Posterior cingulate gyrus (tissue), 11 donors: ENCODE measurements around the gene RIMBP2.
"Not testable (repeated sequence)": the region's sequence is repeated elsewhere in the genome, so short reads cannot be mapped to it uniquely, and the experiment has no call there.

ENCODE experiments used
- DNase-seq, 10 donors: peaks; one replicate each; pipeline versions ENCODE4 v3.0.0 to v3.0.0-alpha.2; 2020 to 2021; ENCODE audit warnings: mixed read lengths in 3 of 10
- intact Hi-C: fragments of 100-400 bp; cut with DNase I; formaldehyde crosslinking; loops from one replicate; pipeline ENCODE4 v1.15.1; 2023

The RIMBP2 gene, protein sequence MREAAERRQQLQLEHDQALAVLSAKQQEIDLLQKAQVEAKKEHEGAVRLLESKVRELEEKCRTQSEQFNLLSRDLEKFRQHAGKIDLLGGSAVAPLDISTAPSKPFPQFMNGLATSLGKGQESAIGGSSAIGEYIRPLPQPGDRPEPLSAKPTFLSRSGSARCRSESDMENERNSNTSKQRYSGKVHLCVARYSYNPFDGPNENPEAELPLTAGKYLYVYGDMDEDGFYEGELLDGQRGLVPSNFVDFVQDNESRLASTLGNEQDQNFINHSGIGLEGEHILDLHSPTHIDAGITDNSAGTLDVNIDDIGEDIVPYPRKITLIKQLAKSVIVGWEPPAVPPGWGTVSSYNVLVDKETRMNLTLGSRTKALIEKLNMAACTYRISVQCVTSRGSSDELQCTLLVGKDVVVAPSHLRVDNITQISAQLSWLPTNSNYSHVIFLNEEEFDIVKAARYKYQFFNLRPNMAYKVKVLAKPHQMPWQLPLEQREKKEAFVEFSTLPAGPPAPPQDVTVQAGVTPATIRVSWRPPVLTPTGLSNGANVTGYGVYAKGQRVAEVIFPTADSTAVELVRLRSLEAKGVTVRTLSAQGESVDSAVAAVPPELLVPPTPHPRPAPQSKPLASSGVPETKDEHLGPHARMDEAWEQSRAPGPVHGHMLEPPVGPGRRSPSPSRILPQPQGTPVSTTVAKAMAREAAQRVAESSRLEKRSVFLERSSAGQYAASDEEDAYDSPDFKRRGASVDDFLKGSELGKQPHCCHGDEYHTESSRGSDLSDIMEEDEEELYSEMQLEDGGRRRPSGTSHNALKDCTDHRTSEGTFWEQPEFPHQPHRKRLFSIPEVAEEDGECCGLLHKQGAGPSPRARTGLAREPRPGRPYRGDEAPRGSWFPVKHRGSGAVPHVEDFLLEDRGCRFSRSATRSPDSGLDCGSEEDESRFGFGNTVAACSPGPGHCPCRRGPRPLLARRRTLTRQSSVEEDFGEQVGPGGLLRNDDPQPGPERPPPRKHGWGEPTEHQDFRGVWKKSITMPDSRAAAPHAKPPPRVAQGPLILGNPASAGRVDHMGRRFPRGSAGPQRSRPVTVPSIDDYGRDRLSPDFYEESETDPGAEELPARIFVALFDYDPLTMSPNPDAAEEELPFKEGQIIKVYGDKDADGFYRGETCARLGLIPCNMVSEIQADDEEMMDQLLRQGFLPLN (N-terminal part only)

DNA sequence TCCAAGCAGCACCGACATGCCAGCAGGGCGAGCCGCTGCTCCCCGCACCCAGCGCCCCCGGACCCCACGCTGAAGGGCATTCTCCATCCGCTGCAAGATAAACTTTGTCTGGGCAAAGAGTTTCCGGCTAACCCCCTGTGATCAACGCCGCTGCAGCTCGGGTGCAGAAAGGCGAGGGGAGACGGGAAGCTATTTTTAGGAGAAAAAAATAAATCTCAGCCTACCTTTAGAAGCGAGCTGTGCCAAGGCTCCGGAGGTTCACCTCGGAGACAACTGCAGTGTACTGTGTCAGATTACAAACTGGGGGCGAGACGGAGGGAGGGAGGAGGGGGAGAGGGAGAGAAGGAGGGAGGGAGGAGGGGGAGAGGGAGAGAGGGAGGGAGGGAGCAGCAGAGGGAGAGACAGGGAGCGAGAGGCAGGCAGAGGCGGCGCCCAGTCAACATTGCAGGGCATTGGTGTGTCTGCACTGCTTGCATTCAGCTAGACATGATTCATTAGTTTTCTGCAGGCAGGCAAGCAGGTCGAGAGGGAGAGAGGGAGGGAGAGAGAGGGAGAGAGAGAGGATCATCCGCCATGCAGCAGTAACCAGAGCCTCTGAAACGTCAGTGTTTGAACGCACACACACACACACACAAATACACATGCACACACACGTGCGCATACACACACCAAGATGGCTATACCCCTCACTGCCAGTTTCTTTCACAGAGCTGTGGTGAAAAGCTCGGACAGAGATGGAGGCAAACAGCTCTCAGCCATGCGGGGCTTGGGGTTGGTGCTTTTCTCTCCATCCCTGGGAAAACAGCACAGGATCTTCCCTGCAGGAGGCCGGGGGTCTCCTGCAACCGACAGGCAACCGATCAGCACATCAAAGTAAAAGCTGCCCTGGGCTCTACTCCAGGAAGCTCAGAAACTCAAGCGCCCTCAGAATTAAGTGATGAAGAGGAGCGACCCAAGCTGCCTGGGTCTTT lies at the start of gene RIMBP2:
RIMBP2 (minus strand) TSS at position 302 of the 971 bp plus-strand sequence. CDS start 237,286 bp downstream, outside the sequence.
- peak in 8 of 10 donors; percentile 54 to 96 (median 81) for DNase-seq
- intact Hi-C loops = no loop called here

DNA sequence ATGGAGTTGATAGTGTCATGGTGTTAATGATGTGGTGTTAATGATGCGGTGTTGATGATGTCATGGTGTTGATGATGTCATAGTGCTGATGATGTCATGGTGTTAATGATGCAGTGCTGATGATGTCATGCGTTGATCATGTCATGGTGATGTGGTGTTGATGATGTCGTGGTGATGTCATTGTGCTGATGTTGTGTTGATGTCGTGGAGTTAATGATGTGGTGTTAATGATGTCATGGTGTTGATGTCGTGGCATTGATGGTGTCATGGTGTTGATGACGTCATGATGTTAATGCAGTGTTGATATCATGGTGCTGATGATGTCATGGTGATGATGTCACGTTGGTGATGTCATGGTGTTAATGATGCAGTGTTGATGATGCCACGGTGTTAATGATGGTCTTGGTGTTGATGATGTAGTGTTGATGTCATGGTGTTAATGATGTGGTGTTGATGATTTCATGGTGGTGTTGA lies 49.1 kb upstream of the RIMBP2 start:
- DNase-seq = no peak
- intact Hi-C loops = no loop called here

DNA sequence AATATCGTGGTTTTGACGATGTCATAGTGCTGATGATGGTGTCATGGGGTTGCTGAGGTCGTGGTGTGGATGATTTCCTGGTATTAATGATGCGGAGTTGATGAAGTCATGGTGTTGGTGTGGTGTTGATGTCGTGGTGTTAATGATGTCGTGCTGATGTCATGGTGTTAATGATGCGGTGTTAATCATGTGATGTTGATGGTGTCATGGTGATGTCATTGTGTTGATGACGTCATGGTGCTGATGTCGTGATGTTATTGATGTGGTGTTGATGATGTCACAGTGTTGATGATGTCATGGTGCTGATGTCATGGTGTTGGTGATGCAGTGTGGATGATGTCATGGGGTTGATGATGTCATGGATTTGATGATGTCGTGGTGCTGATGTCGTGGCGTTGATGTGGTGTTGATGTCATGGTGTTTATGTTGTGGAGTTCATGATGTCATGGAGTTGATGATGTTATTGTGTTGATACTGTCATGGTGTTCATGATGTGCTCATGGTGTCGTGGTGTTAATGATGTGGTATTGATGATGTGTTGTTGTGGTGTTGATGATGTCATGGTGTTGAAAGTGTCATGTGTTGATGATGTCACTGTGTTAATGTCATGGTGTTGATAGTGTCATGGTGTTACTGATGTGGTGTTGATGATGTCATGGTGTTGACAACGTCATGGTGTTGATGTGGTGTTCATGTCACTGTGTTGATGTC lies 48.5 kb upstream of the RIMBP2 start:
- peak in 1 of 10 donors; percentile 1 for DNase-seq
- intact Hi-C loops = no loop called here

DNA sequence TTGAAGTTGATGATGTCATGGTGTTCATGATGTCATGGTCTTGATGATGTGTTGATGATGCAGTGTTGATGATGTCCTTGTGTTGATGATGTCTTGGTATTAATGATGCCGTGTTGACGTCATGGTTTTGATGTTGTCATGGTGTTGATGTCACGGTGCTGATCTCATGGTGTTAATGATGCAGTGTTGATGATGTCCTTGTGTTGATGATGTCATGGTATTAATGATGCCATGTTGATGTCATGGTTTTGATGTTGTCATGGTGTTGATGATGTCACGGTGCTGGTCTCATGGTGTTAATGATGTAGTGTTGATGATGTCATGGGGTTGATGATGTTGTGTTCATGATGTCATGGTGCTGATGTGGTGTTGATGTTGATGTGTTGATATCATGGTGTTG lies 48.0 kb upstream of the RIMBP2 start:
- intact Hi-C loops = no loop called here

DNA sequence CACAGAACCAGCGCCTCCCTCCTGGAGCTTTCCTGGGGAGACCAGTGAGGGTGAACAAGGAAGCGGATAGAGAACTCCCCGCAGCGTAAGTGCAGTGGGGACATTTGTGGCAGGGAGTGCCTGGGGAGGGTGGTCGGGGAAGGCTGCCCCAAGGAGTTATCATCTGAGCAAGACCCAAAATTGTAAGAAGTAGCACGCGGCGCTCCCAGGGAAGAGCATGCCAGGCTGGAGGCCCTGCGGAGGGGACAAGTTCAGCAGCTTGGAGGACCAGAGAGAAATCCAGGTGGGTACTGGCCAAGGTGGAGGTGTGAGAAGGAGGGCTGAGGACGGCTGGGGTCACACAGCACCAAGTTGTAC lies 46.2 kb upstream of the RIMBP2 start:
- intact Hi-C loops = no loop called here

More for the DNA sequence above, 48.0 kb upstream of the RIMBP2 start:
- DNase-seq = no peak

DNA sequence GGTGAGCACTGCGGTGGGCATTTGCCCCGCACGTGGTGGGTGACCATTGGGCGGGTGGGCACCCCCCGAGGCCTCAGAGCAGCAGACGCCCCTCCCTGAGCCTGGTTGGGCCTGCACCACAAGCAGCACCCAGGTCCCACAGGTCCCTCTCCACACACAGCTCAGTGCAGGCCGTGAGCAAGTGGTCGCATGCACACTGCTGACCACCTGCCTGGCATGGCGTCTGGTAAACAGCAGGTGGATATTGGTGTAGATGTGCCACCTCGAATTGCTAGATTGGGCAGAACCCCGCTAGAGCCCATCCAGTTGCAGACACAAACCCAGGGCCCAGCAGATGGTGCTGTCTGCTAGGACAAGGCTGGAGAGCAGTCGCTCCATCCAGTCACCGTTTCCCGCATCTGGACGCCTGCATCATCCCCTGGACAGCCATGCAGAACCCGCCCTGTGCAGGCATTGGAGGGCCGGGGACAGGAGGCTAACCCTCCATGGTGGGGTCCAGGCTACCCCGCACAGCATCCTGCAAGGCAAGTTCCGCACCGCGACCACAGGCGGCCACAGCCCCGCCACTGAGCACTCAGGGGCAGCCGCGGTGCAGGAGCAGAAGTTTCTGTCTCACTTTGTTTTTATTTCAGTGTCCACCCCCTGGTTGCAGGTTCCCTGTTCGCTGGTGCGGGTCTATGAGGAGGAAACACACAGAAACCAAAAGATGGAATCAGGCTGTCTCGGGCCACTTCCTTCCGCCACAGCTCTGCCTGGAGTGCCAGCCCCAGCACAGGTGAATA lies 45.6 kb upstream of the RIMBP2 start:
- intact Hi-C loops = loop anchor here (1.0 kb wide), 1 partner anchor 58 kb away; no protein-coding TSS in a partner anchor
- peak; percentile 52 to 96 (median 80) for DNase-seq

More for the DNA sequence above, 46.2 kb upstream of the RIMBP2 start:
- no peak for DNase-seq

DNA sequence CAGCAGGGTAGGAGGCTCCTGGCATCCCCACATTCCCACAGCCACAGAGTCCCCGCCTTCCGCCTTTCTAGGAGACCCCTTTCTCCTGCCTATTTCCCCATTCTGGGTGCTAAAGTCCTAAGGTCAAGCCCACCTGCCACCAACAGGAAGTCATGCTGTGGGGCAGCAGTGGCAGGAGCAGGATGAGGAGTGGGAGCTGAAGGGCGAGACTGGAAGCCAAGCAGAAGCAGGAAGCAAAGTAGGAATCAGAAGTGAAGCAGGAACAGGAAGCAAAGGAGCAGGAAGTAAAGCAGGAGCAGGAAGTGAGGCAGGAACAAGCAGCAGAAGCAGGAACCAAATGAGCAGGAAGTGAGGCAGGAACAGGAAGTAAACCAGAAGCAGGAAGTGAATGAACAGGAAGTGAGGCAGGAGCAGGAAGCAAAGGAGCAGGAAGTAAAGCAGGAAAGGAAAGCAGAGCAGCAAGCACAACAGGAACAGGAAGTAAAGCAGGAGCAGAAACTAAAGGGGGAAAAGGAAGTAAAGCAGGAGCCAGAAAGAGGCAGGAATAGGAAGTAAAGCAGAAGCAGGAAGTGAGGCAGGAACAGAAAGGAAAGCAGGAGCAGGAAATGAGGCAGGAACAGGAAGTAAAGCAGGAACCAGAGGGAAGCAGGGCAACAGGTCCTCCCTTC lies 38.3 kb upstream of the RIMBP2 start:
- intact Hi-C loops = no loop called here
- DNase-seq = no peak

DNA sequence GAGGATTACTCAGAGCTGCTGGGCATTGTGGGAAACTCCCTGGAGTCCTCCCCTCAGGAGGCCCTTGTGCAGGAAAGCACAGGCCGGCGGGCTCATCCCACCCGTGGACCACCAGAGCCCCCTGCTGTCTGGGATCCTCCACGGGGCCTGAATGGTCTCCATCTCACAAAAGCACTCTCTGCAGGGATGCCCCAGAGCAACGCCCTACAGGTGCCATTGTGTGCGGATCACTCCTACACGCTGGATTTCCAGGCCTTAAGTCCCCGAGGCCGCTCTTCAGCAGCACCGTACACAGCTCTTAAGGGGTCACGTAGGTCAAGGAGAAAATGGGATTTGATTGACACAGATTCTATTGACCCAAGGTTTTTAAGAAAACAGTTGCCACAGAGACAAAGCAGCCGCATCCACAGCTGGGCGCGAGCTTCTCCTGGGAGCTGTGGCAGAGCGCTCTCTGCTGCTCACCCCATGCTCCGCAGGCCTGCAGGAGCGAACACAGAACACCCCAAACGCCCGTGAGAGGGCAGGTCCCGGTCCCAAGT lies 36.7 kb upstream of the RIMBP2 start:
- intact Hi-C loops = no loop called here
- no peak for DNase-seq

DNA sequence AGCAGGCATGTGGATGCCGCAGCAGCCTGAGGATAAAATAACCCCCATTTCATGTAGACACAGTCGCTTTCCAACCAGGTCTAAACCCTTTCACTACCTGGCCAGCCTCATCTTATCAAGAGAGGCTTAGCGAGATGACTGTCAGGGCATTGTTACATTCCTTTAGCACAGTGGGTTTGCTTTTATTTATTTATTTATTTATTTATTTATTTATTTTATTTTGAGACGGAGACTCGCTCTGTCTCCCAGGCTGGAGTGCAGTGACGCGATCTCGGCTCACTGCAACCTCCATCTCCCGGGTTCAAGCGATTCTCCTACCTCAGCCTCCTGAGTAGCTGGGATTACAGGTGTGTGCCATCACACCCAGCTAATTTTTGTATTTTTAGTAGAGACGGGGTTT lies 35.9 kb upstream of the RIMBP2 start:
- intact Hi-C loops, DNase-seq: not testable (repeated sequence)

DNA sequence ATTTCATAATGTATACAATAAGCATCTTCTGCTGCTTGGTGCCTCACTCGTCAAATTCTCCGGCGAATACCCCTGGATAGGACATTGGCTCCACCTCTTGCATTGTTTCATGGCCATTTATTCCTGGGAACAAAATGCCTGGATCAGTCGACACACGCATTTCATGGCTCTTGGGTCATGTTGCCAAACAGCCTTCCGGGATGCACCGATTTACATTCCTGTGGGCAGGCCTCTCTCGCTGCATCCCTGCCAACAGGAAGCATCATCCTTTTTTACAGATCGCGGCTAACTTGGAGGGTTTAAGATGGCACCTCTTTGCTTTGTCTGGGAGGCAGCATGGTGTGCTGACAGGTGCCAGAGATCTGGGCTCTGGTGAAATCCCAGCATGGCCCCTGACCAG lies 32.7 kb upstream of the RIMBP2 start:
- DNase-seq = no peak
- intact Hi-C loops = loop anchor here (5.0 to 10.0 kb wide), 3 partner anchors 284 to 706 kb away; no protein-coding TSS in a partner anchor

DNA sequence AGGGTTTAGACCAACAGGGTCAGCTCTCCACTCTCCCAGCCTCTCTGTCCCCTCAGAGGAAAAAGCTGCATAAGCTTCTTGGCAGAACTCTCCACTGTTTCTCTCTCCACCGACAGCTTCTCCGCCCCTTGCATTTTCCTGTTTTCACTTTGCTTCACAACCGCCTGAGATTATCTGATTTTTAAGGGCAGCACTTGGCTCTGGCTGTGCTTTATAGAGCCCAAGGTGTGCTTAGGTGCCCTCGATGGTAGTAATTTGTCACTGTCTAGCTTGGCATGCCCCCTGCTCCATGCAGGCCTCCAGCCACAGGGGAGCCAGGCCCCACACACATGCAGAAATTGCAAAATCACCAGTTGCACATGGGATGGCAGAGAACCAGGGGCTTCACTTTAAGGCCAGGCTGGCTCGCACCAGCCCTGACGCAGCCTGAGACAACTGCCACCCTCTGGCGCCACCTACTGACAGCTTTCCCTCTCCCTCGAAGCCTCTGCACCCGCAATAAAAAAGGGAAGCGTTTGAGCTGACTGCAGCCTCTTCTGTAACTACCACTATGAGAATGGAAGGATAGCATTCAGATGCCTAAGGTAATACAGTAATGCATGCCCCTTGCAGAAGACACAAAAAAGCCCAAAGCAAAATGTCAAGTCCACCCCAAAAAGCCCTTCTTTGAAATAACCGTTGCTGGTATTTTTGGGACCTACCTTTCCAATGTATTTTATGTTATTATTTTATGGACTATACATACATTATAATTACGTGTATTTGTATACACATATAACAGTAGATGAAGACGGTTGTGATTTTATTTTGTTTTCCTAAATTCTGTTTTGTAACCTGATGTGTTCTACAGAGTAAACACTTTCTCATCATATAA lies 32.0 kb upstream of the RIMBP2 start:
- DNase-seq = peak; percentile 73 to 97 (median 84)
- intact Hi-C loops = loop anchor here (5.0 to 10.0 kb wide), 3 partner anchors 283 to 706 kb away; no protein-coding TSS in a partner anchor

DNA sequence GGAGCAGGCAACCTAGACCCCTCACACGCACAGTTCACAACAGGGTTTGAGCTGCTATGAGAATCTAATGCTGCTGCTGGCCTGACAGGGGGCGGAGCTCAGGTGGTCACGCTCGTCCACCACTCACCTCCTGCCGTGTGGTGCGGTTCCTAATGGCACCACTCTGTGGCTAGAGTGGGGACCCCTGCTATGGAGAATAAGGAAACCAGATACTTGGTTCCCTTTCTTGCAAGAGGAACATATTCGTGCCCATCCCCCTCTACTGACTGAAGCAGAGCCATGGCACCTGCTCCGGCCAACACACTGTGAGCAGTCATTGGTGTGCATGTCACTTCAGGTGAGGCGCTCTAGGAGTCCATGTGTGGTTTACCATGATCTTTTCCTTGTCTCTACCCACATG lies 30.4 kb upstream of the RIMBP2 start:
- DNase-seq = no peak
- intact Hi-C loops = loop anchor here (5.0 to 10.0 kb wide), 3 partner anchors 282 to 704 kb away; no protein-coding TSS in a partner anchor

DNA sequence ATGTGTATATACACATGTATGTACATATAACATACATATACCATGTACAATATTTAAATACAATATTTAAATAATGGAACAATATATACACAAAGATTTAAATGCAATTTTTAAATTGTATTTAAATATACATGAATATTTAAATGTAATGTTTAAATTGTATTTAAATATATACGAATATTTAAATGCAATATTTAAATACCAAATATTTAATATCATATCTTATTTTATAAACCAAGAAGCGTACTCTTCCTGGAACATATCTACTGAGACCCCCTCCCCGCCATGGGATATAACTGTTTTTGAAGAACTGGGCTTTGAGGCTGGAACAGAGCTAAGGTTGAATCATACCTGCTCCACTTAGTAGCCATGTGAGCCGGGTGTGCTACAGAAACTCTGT lies 29.8 kb upstream of the RIMBP2 start:
- DNase-seq = no peak
- intact Hi-C loops = loop anchor here (5.0 to 10.0 kb wide), 3 partner anchors 281 to 704 kb away; no protein-coding TSS in a partner anchor

DNA sequence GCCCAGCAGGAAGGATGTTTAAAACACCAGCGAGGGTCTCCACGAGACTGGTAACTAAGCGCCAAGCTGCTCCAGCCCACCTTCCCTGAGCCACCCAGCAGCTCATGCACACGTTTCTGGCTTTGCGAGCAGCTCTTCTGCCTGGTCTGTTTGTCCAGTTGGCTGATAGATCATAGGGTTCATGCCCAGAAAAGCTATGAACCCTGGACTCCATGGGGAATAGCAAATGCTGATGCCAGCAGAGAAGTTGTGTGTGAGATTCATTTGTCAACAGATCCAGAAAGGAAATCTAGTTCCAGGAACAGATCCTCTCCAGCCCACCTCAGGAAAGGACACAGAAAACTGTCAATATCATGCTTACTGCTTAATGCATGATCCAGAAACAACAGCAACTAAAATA lies 28.2 kb upstream of the RIMBP2 start:
- DNase-seq = no peak
- intact Hi-C loops = loop anchor here (10.0 kb wide), 1 partner anchor 279 kb away; no protein-coding TSS in a partner anchor

DNA sequence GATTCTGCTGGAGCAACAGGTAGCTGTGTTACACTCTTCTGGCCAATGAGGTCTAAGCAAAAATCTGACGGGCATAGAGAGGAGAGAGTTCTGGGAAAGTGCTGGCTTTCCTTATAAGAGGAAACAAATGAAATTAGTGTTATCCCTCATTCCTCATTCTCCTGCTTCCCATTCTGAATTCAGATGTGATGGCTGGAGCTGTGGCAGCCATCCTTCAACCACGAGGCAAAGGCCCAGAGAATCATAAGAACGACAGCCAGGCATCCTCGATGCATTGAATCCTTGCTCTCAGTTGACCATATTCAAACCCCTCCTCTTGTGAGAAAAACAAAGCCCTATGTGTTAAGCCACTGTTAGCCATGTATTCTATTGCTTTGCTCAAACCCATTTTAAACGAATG lies 27.5 kb upstream of the RIMBP2 start:
- DNase-seq = no peak
- intact Hi-C loops = loop anchor here (10.0 kb wide), 1 partner anchor 279 kb away; no protein-coding TSS in a partner anchor

DNA sequence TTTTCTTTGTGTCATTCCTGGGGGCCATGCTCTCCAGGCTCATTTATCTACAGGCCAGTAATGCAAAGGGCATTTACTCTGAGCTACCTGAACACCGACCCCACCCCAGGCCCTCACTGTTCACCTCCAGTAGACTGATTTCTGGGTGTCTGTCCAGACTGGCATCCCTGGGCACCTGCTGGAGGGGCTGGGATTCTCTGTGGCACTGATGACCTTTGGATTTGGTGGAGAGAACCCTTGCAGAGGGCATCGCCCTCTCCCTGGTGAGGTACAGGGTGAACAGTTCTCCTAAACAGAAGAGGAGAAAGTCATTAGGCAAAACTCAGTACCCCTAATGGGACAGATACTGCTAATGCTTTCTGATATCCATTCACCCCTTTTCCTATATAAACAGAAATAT lies 27.1 kb upstream of the RIMBP2 start:
- no peak for DNase-seq
- intact Hi-C loops = loop anchor here (10.0 kb wide), 1 partner anchor 278 kb away; no protein-coding TSS in a partner anchor
